K562 (cell line): Measurements from ENCODE around the gene DDR1. TPM values are rescaled to one million over a fixed set of nuclear protein-coding genes. Genes with fewer than 3 reads are reported as not detected.

ENCODE experiments used
- AFF4 ChIP-seq: sonication (generic); formaldehyde crosslinking; IDR thresholded peaks from 2 replicates; pipeline ENCODE4 v1.8.0; 2023; ENCODE audit warnings: mild to moderate bottlenecking, missing genetic modification reagents
- ATF1 ChIP-seq, 2 experiments: fragments of 450-650 bp in 1 of 2; IDR thresholded peaks; 2 replicates each; pipeline ENCODE4 v1.6.1; 2016; ENCODE audit warnings: missing compliant biosample characterization in 1 of 2, missing genetic modification characterization in 1 of 2
- DPF2 ChIP-seq: fragments of 450-650 bp; IDR thresholded peaks from 2 replicates; pipeline ENCODE4 v1.6.1; 2016
- ELF4 ChIP-seq: fragments of 450-650 bp; formaldehyde crosslinking; IDR thresholded peaks from 2 replicates; pipeline ENCODE4 v1.4.0; 2022; ENCODE audit warnings: missing genetic modification characterization
- FOSL1 ChIP-seq: fragments of 200-800 bp; sonication (Bioruptor generic); conservative IDR thresholded peaks from 2 replicates; pipeline ENCODE4 v1.6.1; 2016; ENCODE audit warnings: missing genetic modification characterization, missing compliant biosample characterization
- HMGN3 ChIP-seq: IDR thresholded peaks from 2 replicates; pipeline ENCODE4 v1.6.1; 2011; ENCODE audit warnings: borderline replicate concordance, low read depth, mild to moderate bottlenecking, mixed read lengths, low read length; ENCODE audit not compliant: insufficient read length; ENCODE audit errors: extremely low read depth
- HNRNPLL ChIP-seq: fragments of 200-400 bp; formaldehyde crosslinking; IDR thresholded peaks from 2 replicates; pipeline ENCODE4 v1.6.1; 2017; ENCODE audit warnings: low read length, low read depth, mild to moderate bottlenecking; ENCODE audit not compliant: poor library complexity, severe bottlenecking
- JUND ChIP-seq, 2 experiments: IDR thresholded peaks; 2 replicates in 1 of 2; 3 replicates in 1 of 2; pipeline ENCODE4 v1.6.1; 2011; ENCODE audit warnings: borderline replicate concordance in 2 of 2, low read depth in 2 of 2, low read length in 2 of 2, improper control_type of control experiment in 1 of 2, missing biosample characterization in 1 of 2, missing genetic modification characterization in 1 of 2, missing genetic modification reagents in 1 of 2
- MNT ChIP-seq, 2 experiments: fragments of 450-650 bp; conservative IDR thresholded peaks; 2 replicates each; pipeline ENCODE4 v1.6.1; 2017; ENCODE audit warnings: mild to moderate bottlenecking in 2 of 2, moderate library complexity in 2 of 2
- MTA2 ChIP-seq: fragments of 450-650 bp; IDR thresholded peaks from 2 replicates; pipeline ENCODE4 v1.6.1; 2016; ENCODE audit warnings: low read depth
- MYC ChIP-seq, 2 experiments: fragments of 250-450 bp in 1 of 2; sonication (Bioruptor Pico) in 1 of 2; IDR thresholded peaks; 2 replicates each; pipeline versions ENCODE4 v1.5.1 to v1.6.1; 2012 to 2021; ENCODE audit warnings: low read depth in 2 of 2, borderline replicate concordance in 1 of 2, improper control_type of control experiment in 1 of 2, low read length in 1 of 2, mild to moderate bottlenecking in 1 of 2, moderate library complexity in 1 of 2
- RBFOX2 ChIP-seq: fragments of 200-400 bp; formaldehyde crosslinking; IDR thresholded peaks from 2 replicates; pipeline ENCODE4 v1.6.1; 2017; ENCODE audit warnings: low read depth, mild to moderate bottlenecking, low read length, moderate library complexity
- SAFB2 ChIP-seq: fragments of 200-400 bp; formaldehyde crosslinking; IDR thresholded peaks from 2 replicates; pipeline ENCODE4 v1.6.1; 2018; ENCODE audit warnings: borderline replicate concordance, low read length, low read depth, moderate library complexity; ENCODE audit not compliant: severe bottlenecking
- UBTF ChIP-seq, 2 experiments: IDR thresholded peaks; 2 replicates each; pipeline ENCODE4 v1.6.1; 2012; ENCODE audit warnings: improper control_type of control experiment in 2 of 2, low read depth in 2 of 2, low read length in 2 of 2, borderline replicate concordance in 1 of 2
- ZNF316 ChIP-seq: fragments of 450-650 bp; IDR thresholded peaks from 2 replicates; pipeline ENCODE4 v1.6.1; 2016
- ZNF707 ChIP-seq: fragments of 250-450 bp; sonication (Bioruptor Pico); conservative IDR thresholded peaks from 2 replicates; pipeline ENCODE4 v1.8.0; 2022; ENCODE audit warnings: inconsistent platforms, mild to moderate bottlenecking, moderate library complexity
- polyA plus RNA-seq, 8 experiments: library from polyadenylated mRNA; depleted of rRNA in 4 of 8; stranded (reverse) in 5 of 8; unstranded in 3 of 8; fragments of >200 nt; fragmentation: Nextera tagmentation in 2 of 8; fragmentation: Illumina TruSeq in 1 of 8; extraction: Ambion mirVana in 2 of 8; extraction: Trizol in 1 of 8; gene quantifications; 2 replicates each; pipeline versions ENCODE4 v1.2.1 to v1.2.3, GENCODE V29; 2011 to 2014; ENCODE audit warnings: inconsistent platforms in 1 of 8, missing spikeins in 1 of 8
- total RNA-seq, 7 experiments: library from RNA; depleted of rRNA in 6 of 7; stranded (reverse); fragments of >200 nt in 6 of 7; fragmentation: Illumina TruSeq in 2 of 7; extraction: Trizol in 2 of 7; gene quantifications; 2 replicates each; pipeline versions ENCODE4 v1.2.1 to v1.2.3, GENCODE V29; 2011 to 2021; ENCODE audit warnings: low replicate concordance in 1 of 7

The DDR1 gene
- total and polyA plus RNA-seq, 9 of the 15 experiments (the other 6 are each of a cell fraction or from before 2014, with no cell fraction given), result 1.4 to 44.6 (median 12.2) TPM

GRCh38 chr6:30883685-30884520, at the start of gene DDR1 (continued):
- no peak for TF ChIP-seq ATF1 (CRISPR knock-in tag; IDR thresholded peaks at IDR 0.05)
- no peak for TF ChIP-seq ATF1 (tag; IDR thresholded peaks at IDR 0.05)
- TF ChIP-seq HMGN3, result peak; percentile 77
- TF ChIP-seq FOSL1 (tag), result 0 out of 2 replicates have a peak, but pooled peaks have one; percentile 29
- TF ChIP-seq JUND (IDR thresholded peaks at IDR 0.05; ENCODE audit: borderline replicate concordance, low read depth, low read length), result no peak
- TF ChIP-seq JUND (tag; IDR thresholded peaks at IDR 0.05; ENCODE audit: borderline replicate concordance, low read depth, low read length), result no peak; the same call in 2 of the 3 replicates
- no peak for TF ChIP-seq SAFB2
- 0 out of 4 replicates have a peak, but pooled peaks of 1 of the 2 experiments have one; percentile 8 for TF ChIP-seq MNT (conservative IDR thresholded peaks at IDR 0.05)
- TF ChIP-seq MTA2, result no peak
- peak; percentile 26 for TF ChIP-seq HNRNPLL
- 0 out of 2 replicates have a peak, but pooled peaks have one; percentile 45 for TF ChIP-seq RBFOX2
- TF ChIP-seq UBTF (IDR thresholded peaks at IDR 0.05; ENCODE audit: borderline replicate concordance in 1 of 2, low read depth in 2 of 2, low read length in 2 of 2), result peak in 1 of 2 experiments; percentile 15; a peak in 1 of 4 replicates
- no peak for TF ChIP-seq ELF4 (CRISPR knock-in tag)
- TF ChIP-seq AFF4 (CRISPR knock-in tag), result 0 out of 2 replicates have a peak, but pooled peaks have one; percentile 2
- no peak for TF ChIP-seq ZNF316
- no peak for TF ChIP-seq ZNF707 (CRISPR knock-in tag)
- TF ChIP-seq DPF2, result 0 out of 2 replicates have a peak, but pooled peaks have one; percentile 25
- 0 out of 2 replicates have a peak, but pooled peaks have one; percentile 44 for TF ChIP-seq MYC (IDR thresholded peaks at IDR 0.05; ENCODE audit: low read depth, low read length)
- TF ChIP-seq MYC (CRISPR knock-in tag; IDR thresholded peaks at IDR 0.05; ENCODE audit: borderline replicate concordance, low read depth), result no peak
